ENCODE measurements around the gene AGBL4.

DNA sequence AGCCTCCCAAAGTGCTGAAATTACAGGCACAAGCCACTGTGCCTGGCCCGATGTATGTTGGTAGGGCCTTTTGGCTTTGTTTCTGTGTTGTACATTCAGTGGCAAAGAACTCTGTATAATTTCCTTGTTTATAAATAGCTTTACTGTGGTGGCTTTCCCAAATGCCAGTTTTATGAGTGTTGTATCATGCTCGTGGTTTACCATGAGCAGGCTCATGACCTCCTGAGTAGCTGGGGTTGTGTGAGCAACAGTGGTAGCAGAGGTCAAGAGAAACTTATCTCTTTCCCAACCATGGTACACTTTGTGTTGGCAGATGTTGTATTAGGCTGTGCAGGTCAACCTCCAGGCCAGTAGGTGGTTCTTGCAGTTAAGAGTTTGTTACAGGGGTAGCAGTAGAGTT, 826.7 kb downstream of the AGBL4 start:
- TF ChIP-seq, protein P1, sequence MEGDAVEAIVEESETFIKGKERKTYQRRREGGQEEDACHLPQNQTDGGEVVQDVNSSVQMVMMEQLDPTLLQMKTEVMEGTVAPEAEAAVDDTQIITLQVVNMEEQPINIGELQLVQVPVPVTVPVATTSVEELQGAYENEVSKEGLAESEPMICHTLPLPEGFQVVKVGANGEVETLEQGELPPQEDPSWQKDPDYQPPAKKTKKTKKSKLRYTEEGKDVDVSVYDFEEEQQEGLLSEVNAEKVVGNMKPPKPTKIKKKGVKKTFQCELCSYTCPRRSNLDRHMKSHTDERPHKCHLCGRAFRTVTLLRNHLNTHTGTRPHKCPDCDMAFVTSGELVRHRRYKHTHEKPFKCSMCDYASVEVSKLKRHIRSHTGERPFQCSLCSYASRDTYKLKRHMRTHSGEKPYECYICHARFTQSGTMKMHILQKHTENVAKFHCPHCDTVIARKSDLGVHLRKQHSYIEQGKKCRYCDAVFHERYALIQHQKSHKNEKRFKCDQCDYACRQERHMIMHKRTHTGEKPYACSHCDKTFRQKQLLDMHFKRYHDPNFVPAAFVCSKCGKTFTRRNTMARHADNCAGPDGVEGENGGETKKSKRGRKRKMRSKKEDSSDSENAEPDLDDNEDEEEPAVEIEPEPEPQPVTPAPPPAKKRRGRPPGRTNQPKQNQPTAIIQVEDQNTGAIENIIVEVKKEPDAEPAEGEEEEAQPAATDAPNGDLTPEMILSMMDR (conservative IDR thresholded peaks at IDR 0.05 in 1 of 2, IDR thresholded peaks at IDR 0.05 in 1 of 2; ENCODE audit: extremely low read depth in 1 of 2, insufficient read depth in 1 of 2, low read depth in 1 of 2, low read length in 2 of 2) = no peak
- no peak for TF ChIP-seq EZH2 (IDR thresholded peaks at IDR 0.05; ENCODE audit: borderline replicate concordance, low read length)

Measured in mammary epithelial cell (primary cell).